Prostate gland (tissue), 2 donors: ENCODE results near the gene MYO1H. TPM values are rescaled to one million over a fixed set of nuclear protein-coding genes. Genes with fewer than 3 reads are reported as not detected.

Experiments used
- DNase-seq: peaks from one replicate; pipeline ENCODE4 v3.0.0-alpha.2; 2019; ENCODE audit warnings: low spot score
- H3K27ac ChIP-seq, 2 donors: fragments of 200-600 bp; sonication (generic); 2 replicates each; pipeline ENCODE4 v1.5.1; 2017 to 2019
- H3K27me3 ChIP-seq: fragments of 200-600 bp; sonication (generic); replicated peaks from 2 replicates; pipeline ENCODE4 v1.5.1; 2019; ENCODE audit not compliant: insufficient read depth
- H3K36me3 ChIP-seq, 2 donors: fragments of 200-600 bp; sonication (generic); 1 replicate in 1 of 2; 2 replicates in 1 of 2; pipeline versions ENCODE4 v1.5.1 to v1.8.1; 2017 to 2019
- H3K4me1 ChIP-seq: fragments of 200-600 bp; sonication (generic); replicated peaks from 2 replicates; pipeline ENCODE4 v1.5.1; 2019
- H3K4me3 ChIP-seq, 2 donors: fragments of 200-600 bp; sonication (generic); 2 replicates each; pipeline ENCODE4 v1.5.1; 2017 to 2019
- H3K9me3 ChIP-seq: fragments of 200-600 bp; sonication (generic); 2 replicates; pipeline ENCODE4 v1.5.1; 2017
- POLR2A ChIP-seq: fragments of 450-650 bp; IDR thresholded peaks from one replicate; pipeline ENCODE4 v1.6.1; 2016; ENCODE audit warnings: antibody characterized with exemption, mild to moderate bottlenecking
- POLR2AphosphoS5 ChIP-seq: sonication (generic); formaldehyde crosslinking; IDR thresholded peaks from one replicate; pipeline ENCODE4 v1.6.1; 2017; ENCODE audit warnings: antibody characterized with exemption
- WGBS: methylation state at CpG from one replicate; pipeline ENCODE4 v1.1.5; 2018; 5-methylcytosine and 5-hydroxymethylcytosine counted together
- intact Hi-C: fragments of 100-400 bp; cut with DNase I; formaldehyde crosslinking; loops from one replicate; pipeline ENCODE4 v1.14.2; 2022
- total RNA-seq, 2 donors: library from RNA; depleted of rRNA; stranded (reverse); fragments of >200 nt; gene quantifications; one replicate each; pipeline ENCODE4 v1.1.0, GENCODE V29; 2016
- TF ChIP-seq, protein P1 (sequence below), 4 experiments: fragments of 200-600 bp in 2 of 4; fragments of 450-650 bp in 2 of 4; sonication (generic) in 2 of 4; IDR thresholded peaks; 1 replicate in 3 of 4; 2 replicates in 1 of 4; pipeline ENCODE4 v1.5.1; 2016 to 2019; ENCODE audit warnings: antibody characterized with exemption in 4 of 4, mild to moderate bottlenecking in 2 of 4, moderate library complexity in 2 of 4

Gene MYO1H
- total RNA-seq, 2 donors from 2014 or later = 1.2 TPM; not detected in 1

DNA sequence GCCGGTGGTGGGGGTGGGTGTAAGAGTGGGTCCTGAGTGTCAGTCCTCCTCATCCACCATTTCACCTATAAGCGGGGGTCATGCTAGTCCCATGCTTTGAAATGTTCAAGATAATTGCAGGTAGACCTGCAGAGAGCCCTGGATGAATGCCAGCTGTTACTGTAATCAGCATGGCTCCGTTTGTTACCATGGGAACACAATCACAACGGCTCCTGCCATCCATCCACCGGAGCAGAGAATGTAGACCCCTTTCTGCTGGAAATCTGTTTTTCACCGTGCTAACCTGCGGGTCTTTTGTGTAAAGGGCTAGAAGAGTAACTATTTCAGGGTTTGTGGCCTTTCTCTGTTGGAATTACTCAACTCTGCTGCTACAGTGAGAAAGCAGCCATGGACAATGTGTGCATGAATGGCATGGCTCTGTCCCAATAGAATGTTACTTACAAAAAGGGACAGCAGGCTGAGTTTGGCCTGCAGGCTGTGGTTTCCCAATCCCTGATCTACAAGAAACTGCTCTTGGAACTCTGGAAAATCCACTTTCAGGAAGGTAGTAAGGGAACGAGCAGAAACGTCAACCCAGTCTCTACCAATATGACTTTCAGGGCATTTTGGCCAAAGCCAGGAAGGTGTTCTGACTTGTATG is 93.3 kb downstream of the MYO1H start:
- peaks cover 15% of the 10 kb centered on the region for H3K4me1 ChIP-seq
- H3K36me3 ChIP-seq = no peaks in the 10 kb centered on the region
- H3K4me3 ChIP-seq = no peak overlapping the region
- no peaks in the 10 kb centered on the region for H3K9me3 ChIP-seq
- TF ChIP-seq POLR2A (no peak), POLR2AphosphoS5 (no peak)
- TF ChIP-seq, protein P1, sequence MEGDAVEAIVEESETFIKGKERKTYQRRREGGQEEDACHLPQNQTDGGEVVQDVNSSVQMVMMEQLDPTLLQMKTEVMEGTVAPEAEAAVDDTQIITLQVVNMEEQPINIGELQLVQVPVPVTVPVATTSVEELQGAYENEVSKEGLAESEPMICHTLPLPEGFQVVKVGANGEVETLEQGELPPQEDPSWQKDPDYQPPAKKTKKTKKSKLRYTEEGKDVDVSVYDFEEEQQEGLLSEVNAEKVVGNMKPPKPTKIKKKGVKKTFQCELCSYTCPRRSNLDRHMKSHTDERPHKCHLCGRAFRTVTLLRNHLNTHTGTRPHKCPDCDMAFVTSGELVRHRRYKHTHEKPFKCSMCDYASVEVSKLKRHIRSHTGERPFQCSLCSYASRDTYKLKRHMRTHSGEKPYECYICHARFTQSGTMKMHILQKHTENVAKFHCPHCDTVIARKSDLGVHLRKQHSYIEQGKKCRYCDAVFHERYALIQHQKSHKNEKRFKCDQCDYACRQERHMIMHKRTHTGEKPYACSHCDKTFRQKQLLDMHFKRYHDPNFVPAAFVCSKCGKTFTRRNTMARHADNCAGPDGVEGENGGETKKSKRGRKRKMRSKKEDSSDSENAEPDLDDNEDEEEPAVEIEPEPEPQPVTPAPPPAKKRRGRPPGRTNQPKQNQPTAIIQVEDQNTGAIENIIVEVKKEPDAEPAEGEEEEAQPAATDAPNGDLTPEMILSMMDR (IDR thresholded peaks at IDR 0.05) = no peak
- intact Hi-C loops = no loop called here
- 68% methylated on average over 9 of the region's 9 CpGs for WGBS
- H3K27ac ChIP-seq = no peak overlapping the region
- no peaks in the 10 kb centered on the region for H3K27me3 ChIP-seq
- no peak for DNase-seq

- no peak for DNase-seq
- intact Hi-C loops = no loop called here
- no peaks in the 10 kb centered on the region for H3K27me3 ChIP-seq
- H3K9me3 ChIP-seq = no peaks in the 10 kb centered on the region
- no peaks in the 10 kb centered on the region for H3K36me3 ChIP-seq
- WGBS = 73% methylated on average over 5 of the region's 5 CpGs
- H3K4me3 ChIP-seq = no peak overlapping the region
- H3K27ac ChIP-seq = peak overlapping the region in 1 of 2 donors; percentile 80
- H3K4me1 ChIP-seq = peaks cover 17% of the 10 kb centered on the region
- TF ChIP-seq POLR2A (no peak), POLR2AphosphoS5 (no peak)
- TF ChIP-seq, protein P1 (IDR thresholded peaks at IDR 0.05) = no peak
These were observed 96.1 kb downstream of the MYO1H start for GRCh38 chr12:109443794-109444193.

DNA sequence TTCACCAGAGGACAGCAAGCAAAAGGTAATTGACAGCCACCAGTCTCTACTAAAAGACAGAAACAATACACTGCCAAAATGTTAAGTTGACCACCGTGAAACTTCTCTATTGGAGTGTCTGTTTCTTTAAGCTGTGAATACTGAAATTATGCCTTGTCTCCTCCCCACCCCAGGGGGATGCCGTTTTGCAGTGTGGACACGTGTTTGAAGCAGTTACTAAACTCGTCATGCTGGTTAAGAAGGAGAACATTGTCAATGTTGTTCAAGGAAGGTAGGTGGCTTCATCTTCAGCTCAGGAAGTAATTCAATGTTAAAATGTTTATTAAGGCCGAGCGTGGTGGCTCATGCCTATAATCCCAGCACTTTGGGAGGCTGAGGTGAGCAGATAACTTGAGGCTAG is 96.6 kb downstream of the MYO1H start:
- intact Hi-C loops = no loop called here
- no peaks in the 10 kb centered on the region for H3K27me3 ChIP-seq
- TF ChIP-seq, protein P1 (IDR thresholded peaks at IDR 0.05) = no peak
- peak; percentile 76 for TF ChIP-seq POLR2AphosphoS5
- no peaks in the 10 kb centered on the region for H3K36me3 ChIP-seq
- no peaks in the 10 kb centered on the region for H3K9me3 ChIP-seq
- no peak overlapping the region for H3K4me3 ChIP-seq
- WGBS = 42% methylated on average over 6 of the region's 6 CpGs
- DNase-seq = no peak
- H3K27ac ChIP-seq = peak overlapping the region in 1 of 2 donors; percentile 80
- H3K4me1 ChIP-seq = peaks cover 17% of the 10 kb centered on the region

DNA sequence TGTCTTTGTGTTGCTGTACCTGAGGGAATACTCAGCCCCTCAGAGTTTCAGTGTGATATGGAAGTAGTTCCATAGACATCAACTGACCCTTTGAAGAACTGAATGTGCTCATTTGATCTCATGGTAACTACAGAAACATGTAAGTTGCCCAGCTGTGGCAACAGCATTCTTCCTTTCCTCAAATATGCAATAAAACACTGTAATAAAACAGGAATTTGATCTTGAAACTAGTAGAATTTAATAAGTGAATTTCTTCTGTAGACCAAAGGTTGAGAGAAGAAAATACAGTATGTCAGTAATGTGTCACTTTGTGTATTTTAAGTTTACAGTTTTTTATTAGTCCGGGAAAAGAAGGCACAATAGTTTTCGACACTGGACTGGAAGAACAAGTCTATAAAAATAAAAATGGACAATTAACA is 97.5 kb downstream of the MYO1H start:
- H3K27ac ChIP-seq = peak overlapping the region in 1 of 2 donors; percentile 80

More for the DNA sequence above, 97.5 kb downstream of the MYO1H start:
- Histone ChIP-seq H3K4me1 (peaks cover 17% of the 10 kb centered on the region), H3K9me3 (no peaks in the 10 kb centered on the region), H3K36me3 (no peaks in the 10 kb centered on the region), H3K4me3 (no peak overlapping the region), H3K27me3 (no peaks in the 10 kb centered on the region)
- 10% methylated on average over 2 of the region's 2 CpGs for WGBS
- intact Hi-C loops = no loop called here
- TF ChIP-seq, protein P1 (IDR thresholded peaks at IDR 0.05) = no peak
- peak; percentile 70 for TF ChIP-seq POLR2AphosphoS5
- DNase-seq = no peak
